GM19397 (cell line): ENCODE results near the gene IQCF6.
"Not testable (repeated sequence)": the region's sequence is repeated elsewhere in the genome, so short reads cannot be mapped to it uniquely, and the experiment has no call there.

Experiments used
- ATAC-seq: cut with Tn5 transposase; IDR thresholded peaks from one replicate; pipeline ENCODE4 v1.9.1; 2021; ENCODE audit warnings: mild to moderate bottlenecking, moderate library complexity; ENCODE audit not compliant: unreplicated experiment

The IQCF6 gene

GRCh38 chr3:51779137-51779536, at the start of gene IQCF6:
Gene IQCF6, minus strand, starts transcription at chr3:51779237. Its CDS starts 13 bp downstream, at chr3:51779224.
- no peak for ATAC-seq

DNA sequence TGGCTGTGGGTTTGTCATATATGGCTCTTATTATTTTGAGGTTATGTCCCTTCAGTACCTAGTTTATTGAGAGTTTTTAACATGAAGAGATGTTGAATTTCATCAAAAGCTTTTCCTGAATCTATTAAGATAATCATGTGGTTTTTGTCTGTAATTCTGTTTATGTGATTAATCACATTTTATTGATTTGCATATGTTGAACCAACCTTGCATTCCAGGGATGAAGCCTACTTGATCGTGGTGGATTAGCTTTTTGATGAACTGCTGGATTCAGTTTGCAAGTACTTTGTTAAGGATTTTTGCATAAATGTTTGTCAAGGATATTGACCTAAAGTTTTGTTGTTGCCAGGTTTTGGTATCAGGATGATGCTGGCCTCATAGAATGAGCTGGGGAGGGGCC, 49.3 kb upstream of the IQCF6 start:
- ATAC-seq: no peak

GRCh38 chr3:51819709-51820406, 40.8 kb upstream of the IQCF6 start:
- ATAC-seq: no peak

GRCh38 chr3:51819151-51819550, 40.1 kb upstream of the IQCF6 start:
- ATAC-seq: no peak

DNA sequence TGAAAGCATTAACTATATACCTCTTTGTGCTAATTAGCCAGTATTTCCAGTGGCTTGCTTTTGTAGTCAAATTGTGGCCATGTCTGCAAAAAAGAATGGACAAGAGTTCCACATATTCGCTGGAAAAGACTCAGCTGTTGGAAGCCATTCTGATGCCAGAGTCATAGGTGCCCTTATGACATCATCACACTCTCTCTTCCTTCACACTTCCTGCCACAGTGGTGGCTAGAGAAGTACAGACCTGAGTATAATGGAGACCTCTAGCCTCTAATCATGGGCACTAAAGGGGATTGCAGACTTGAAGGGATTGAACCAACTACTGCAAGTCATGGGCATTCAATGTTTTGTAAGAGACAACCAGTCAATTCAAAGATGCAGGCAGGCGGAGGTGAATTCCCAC, 38.3 kb upstream of the IQCF6 start:
- no peak for ATAC-seq

GRCh38 chr3:51816723-51817122, 37.7 kb upstream of the IQCF6 start:
- no peak for ATAC-seq

- ATAC-seq: no peak
Measured at GRCh38 chr3:51815614-51816013, 36.6 kb upstream of the IQCF6 start.

GRCh38 chr3:51814034-51814433, 35.0 kb upstream of the IQCF6 start:
- no peak for ATAC-seq

- ATAC-seq: no peak
Measured at GRCh38 chr3:51813539-51813938, 34.5 kb upstream of the IQCF6 start.

- ATAC-seq: no peak
Measured at GRCh38 chr3:51808934-51809333, 29.9 kb upstream of the IQCF6 start.

DNA sequence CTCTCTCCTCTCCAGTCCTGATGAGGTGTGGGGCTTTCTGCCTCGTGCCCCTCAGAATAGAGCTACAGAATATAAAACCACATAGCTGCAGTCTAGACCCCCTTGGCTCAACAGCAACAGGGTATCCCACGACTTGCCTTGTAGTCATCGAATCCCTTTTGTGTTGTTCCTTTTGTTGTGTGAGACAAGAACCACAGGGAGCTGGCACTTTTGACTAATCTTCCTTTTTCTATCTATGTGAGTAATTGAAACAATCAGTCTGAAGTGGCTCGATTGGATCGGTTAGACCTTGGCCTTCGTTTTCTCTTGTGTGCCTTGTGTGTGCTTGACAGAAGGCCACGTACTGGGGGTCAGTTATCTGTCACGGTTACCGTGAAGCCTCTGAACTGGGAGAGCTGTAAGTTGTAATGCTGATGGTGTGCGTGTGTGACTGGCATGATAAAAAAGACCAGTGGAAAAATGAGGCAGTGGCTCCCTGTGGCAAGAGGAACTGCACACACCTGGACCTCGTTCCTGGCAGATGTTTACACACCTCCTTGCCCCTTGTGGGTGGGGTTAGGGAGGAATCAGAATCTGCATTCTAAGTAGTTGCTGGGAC, 23.2 kb upstream of the IQCF6 start:
- no peak for ATAC-seq

DNA sequence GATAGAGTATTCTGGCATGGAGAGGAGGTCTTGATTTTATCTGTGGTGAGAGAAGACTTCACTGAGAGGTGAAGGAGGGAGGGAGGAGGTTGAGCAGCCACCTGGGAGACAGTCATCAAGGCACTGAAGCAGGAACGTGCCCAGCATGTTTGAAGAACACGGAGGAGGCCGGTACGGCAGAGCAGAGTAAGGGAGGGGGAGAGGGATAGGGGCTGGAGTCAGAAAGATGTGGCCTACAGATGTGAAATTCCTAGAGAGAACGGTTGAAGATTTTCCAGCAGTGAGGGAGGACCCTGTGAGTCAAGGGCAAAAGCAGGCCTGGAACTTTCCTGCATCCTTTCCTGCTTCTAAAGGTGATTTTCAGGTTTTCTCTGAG, 21.7 kb upstream of the IQCF6 start:
- no peak for ATAC-seq

GRCh38 chr3:51799879-51800749, 21.1 kb upstream of the IQCF6 start:
- no peak for ATAC-seq

DNA sequence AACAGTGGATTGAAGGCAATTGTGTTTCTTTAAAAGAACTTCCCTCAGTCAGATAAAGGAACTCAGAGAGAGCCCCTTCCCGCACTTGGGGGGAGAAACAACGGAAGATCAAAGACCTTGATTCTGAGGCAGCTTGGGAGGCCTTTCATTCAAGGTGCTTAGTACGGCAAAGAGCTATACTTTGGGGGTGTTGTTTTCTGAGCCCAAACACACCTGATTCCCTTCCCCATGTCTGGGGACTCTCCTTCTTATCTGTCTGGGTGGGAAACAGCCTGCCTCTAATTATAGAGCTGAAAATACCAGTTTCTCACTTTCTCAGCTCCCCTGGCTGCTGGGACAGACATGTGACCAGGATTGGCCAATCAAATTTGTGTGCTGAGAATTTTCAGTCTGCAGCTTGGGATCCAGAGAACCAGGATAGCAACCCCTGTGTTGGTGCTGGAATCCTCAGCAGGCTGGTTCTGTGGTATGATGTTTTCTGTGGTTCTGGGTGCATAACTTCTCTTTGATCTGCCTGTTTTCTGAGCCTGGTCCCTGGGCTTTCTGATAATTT, 19.4 kb upstream of the IQCF6 start:
- no peak for ATAC-seq

GRCh38 chr3:51796854-51797253, 17.8 kb upstream of the IQCF6 start:
- ATAC-seq: no peak

DNA sequence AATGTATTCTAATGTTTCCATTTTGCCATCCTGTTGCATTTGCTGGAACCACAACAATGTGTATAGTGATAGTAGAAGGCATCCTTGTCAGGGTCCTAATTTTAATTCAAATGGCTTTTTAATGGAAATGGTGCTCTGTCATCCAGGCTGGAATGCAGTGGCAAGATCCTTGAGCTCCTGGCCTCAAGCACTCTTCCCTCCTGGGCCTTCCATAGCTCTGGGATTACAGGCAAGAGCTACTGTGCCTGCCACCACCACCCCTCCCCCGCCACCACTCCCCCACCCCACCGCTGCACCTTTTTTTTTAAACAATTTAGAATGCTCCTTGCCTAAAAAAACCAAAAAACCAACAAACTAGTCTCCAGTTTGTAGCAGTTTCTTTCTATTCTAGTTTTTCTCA, 15.2 kb upstream of the IQCF6 start:
- ATAC-seq: no peak

- ATAC-seq: no peak
Measured at GRCh38 chr3:51792206-51792605, 13.2 kb upstream of the IQCF6 start.

DNA sequence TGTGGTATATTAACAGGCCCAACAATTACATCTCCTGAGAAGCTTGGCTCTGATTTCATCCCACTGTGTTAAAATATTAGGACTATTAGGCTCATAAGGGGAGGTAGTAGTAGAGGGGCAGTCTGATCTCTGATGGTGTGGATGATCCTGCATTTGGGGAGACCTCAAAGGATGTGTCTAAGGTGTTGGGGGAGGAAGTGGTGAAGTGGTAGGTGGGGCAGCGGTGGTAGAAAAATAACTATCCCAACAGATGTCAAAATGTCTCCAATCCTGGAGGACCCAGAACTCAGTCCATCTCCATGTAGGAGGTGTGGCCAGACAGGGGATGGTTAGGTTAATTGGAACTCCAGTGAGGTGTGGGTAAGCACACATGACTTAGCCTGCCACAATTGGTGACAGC, 10.4 kb upstream of the IQCF6 start:
- ATAC-seq: no peak

- not testable (repeated sequence) for ATAC-seq
Measured at GRCh38 chr3:51787576-51787975, 8.5 kb upstream of the IQCF6 start.

GRCh38 chr3:51786267-51786666, 7.2 kb upstream of the IQCF6 start:
- ATAC-seq: no peak

DNA sequence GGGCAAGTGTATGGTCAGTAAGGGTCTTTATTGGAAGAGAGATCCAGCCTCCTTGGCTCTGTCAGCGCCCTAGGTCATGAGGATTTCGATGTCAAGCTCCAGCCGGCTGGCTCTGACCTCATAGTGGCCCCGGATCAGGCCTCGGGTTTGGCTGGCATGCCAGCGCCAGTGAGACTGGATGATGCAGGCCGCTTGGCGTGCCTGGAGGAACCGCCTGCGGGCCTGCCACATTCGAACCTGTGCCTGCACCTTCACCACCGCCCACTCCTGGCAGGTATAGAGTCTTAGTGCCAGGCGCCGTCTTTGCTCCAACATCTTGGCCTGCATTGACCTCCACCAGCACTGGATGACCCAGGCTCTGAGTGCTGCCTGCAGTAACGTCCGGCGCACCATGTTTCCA, 483 bp downstream of the IQCF6 start:
- ATAC-seq: no peak

DNA sequence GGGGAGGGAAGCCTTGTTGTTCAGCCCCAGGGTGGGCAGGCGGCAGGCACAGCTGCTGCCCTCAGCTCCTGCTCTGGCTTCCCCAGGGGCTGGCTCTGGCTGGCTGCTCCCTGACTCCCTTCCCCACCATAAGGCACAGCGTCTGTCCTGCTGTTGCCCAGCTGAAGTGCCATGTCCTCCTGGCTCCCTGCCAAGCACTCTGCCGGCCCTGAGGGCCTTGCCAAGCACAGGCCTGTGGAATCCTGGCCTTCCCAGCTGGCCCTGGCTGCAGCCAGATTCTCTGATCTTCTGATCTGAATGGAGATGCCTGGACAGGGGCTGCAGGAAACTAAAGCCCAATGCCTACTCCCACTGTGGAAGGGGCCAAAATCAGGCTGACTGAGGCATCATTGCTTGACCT, 1.1 kb downstream of the IQCF6 start:
- ATAC-seq: no peak
